HepG2 (cell line): ENCODE data around the gene NHLRC3.

ENCODE experiments used
- HDAC2 ChIP-seq: sonication (generic); formaldehyde crosslinking; IDR thresholded peaks from 2 replicates; pipeline ENCODE4 v1.4.0; 2020; ENCODE audit warnings: missing genetic modification reagents
- PHB2 ChIP-seq: fragments of 450-650 bp; IDR thresholded peaks from 2 replicates; pipeline ENCODE4 v1.6.1; 2018; ENCODE audit not compliant: partially characterized antibody
- TEAD2 ChIP-seq: sonication (generic); formaldehyde crosslinking; IDR thresholded peaks from 2 replicates; pipeline ENCODE4 v1.9.0; 2021; ENCODE audit warnings: missing genetic modification reagents

GRCh38 chr13:39035799-39036198 is 2.5 kb upstream of the NHLRC3 start:
- TF ChIP-seq PHB2 (no peak), TEAD2 (CRISPR knock-in tag) (no peak), HDAC2 (CRISPR knock-in tag) (no peak)
